ENCODE data around the gene ATP7B.
"Not testable (repeated sequence)": the region's sequence is repeated elsewhere in the genome, so short reads cannot be mapped to it uniquely, and the experiment has no call there.

The ATP7B gene

GRCh38 chr13:52010890-52011631, at the start of gene ATP7B:
Gene ATP7B, minus strand, starts transcription at chr13:52011450. Its CDS starts 113 bp downstream, at chr13:52011337.
- peak; percentile 12 for DNase-seq

DNA sequence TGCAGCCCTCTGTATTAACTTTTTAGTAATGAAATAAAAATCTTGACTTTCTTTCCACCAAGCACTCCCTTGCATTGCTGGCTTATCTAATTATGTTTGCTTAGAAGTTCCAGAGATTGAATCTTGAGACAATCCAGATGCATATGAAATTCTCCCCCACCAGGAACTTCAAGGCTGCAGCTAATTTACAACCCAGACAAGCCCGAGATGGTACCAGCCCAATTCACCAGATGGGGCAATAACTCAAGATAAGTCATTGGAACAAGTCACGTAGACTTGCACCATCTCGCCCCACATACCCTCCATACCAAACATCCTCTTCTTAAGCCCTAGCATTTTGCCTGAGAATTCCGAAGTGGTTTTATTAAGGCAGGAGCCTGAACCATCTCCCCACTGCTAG, 42.2 kb upstream of the ATP7B start:
- no peak for DNase-seq

GRCh38 chr13:52051400-52051799, 40.1 kb upstream of the ATP7B start:
- no peak for DNase-seq

GRCh38 chr13:52048516-52048915, 37.3 kb upstream of the ATP7B start:
- no peak for DNase-seq

- DNase-seq: no peak
Observed at GRCh38 chr13:52047463-52047862, 36.2 kb upstream of the ATP7B start.

GRCh38 chr13:52043675-52044074, 32.4 kb upstream of the ATP7B start:
- no peak for DNase-seq

DNA sequence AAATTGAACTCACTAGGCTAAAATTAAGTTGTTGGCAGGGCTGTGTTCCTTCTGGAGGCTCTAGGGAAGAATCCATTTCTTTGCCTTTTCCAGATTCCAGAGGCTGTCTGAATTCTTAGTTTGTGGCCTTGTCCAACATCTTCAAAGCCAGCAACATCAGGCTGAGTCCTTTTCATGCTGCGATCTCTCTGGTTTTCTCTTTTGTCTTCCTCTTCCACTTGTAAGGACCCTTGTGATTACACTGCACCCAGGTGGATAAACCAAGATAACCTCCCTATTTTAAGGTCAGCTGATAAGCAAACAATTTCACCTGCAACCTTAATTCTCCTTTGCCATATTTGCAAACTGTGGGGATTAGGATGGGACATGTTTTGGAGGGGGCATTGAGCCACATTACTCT, 24.8 kb upstream of the ATP7B start:
- no peak for DNase-seq

DNA sequence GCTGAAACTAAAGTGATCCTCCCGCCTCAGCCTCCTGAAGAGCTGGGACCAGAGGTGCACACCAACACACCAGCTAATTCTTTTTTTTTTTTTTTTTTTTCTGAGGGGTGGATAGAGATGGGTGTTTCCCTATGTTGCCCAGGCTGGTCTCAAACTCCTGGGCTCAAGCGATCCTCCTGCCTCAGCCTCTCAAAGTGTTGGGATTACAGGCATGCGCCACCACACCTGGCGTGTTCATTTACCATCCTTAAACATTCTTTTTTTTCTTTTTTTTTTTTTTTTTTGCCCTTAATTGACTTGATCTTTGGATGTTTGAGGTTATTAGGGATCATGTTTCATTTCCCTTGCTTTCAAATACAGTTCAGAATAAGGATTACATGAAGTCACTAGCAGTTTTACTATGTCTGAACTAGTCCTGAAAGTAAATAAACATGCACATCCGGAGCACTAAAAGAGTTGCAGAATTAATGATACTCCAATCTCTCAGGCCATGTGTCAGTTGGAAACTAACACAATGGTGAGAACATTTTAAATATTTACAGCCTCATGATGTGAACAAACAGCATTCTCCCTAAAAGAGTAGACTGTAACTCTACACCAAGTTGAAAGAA, 23.5 kb upstream of the ATP7B start:
- DNase-seq: no peak

GRCh38 chr13:52033039-52033438, 21.8 kb upstream of the ATP7B start:
- no peak for DNase-seq

DNA sequence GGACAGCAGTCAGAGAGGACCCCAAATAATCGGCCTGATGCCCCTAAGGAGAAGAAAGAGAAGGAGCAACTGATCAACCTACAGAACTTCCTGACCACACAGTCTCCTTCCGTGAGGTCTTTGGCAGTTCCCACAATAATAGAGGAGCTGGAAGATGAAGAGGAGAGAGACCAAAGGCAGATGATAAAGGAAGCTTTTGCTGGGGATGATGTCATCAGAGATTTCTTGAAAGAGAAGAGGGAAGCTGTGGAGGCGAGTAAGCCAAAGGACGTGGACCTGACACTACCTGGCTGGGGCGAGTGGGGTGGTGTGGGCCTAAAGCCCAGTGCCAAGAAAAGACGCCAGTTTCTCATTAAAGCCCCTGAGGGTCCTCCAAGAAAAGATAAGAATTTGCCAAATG, 19.2 kb upstream of the ATP7B start:
- DNase-seq: not testable (repeated sequence)

- DNase-seq: no peak
Observed at GRCh38 chr13:52029569-52029968, 18.3 kb upstream of the ATP7B start.

DNA sequence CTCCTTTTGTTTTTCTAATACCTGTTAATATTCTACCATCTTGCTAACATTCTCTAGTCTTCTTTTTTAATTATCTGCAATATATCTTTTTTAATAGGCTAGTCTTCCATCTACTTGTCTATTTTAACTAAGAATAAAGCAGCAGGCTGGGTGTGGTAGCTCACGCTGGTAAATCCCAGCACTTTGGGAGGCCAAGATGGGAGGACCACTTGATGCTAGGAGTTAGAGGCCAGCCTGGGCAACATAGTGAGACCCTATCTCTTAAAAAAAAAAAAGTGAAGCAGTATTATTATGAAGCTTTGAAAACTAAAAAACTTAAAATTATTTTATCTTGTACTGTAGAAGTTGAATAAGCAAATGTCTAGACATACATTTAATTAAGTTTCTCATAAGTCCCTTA, 16.6 kb upstream of the ATP7B start:
- DNase-seq: no peak

DNA sequence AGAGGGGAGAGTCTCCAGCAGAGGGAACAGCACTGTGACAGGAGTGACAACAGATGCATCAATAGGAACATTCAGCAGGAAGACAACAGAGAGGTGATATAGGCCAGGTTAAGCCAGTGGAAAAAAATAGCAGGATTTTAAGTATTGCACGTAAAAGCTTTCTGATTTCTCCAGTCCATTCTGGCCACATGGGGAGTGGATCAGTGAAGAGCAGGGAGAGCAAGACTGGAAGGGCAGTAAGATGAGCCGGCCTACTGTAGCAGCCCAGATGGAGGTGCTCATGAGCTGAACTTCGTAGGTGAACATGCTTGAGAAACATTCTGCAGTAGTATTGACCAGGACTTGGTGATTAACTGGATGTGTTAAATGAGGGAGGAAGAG, 15.0 kb upstream of the ATP7B start:
- DNase-seq: no peak

DNA sequence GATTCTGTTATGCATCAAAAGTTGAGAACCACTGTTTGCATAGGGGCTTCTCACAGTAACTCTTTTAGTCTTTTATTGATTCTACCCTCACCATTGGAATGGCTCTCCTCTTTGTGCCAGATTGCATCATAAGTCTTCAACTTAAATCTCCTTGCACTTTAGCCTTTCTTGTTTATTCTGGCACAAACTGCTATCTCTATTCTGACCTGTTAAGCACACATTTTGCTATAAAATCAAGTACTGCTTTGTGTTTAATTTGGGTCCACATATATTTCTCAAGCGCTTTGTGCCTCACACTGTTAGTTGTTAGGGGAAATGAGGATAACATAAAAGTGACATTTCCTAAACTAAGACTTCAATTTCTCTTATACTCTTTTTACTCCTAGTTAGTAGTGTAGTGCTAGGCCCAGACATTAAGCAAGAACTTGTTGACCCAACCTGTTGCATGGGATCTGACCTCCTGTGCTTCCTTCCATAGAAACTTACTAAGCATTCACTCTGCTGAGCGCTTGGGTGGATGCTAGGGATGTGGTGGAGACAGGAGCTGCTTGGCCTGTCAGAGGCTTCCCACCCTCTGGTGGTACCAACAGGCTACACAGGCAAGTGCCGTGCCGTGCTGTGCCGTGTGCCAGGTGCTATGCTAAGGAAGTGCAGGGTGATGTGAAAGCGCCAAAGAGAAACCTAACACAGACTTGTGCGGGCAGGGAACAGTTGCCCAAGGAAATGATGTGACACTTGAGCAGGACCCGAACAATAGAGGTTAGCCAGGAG, 14.4 kb upstream of the ATP7B start:
- no peak for DNase-seq

DNA sequence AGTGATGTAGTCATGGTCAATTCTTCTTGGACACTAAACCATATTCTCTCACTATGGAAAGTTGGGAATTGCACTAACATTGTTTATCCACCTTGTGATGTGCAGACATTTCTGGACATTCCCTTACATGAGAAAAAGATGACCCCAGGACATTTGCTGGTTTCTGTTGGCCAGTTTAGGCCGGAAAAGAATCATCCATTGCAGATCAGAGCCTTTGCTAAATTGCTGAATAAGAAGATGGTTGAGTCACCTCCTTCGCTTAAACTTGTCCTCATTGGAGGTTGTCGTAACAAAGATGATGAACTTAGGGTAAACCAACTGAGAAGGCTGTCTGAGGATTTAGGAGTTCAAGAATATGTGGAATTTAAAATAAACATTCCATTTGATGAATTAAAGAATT, 13.2 kb upstream of the ATP7B start, which contains the start of gene UTP14C:
TSS of gene UTP14C (plus strand) at position 211 of the 400 bp plus-strand sequence. CDS start 4,114 bp downstream, outside the sequence.
- DNase-seq: no peak

DNA sequence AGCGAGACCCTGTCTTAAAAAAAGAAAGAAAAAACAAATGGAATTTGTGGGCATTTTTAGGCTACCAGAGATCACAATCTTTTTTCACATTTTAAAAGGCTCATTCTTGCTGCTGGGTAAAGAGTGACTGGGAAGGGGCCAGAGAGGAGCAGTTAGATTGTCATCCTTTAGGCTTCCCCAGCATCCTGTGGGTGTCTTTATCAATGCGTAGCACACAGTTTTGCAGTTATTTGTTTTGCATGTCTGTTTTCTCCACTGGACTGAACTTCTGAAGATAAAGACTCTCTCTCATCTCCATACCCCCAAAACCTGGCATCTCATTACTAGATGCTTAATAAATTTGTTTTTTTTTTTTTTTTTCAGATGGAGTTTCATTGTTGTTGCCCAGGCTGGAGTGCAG, 11.1 kb upstream of the ATP7B start:
- no peak for DNase-seq

GRCh38 chr13:52020191-52020590, 8.9 kb upstream of the ATP7B start:
- DNase-seq: no peak

GRCh38 chr13:52016296-52016695, 5.0 kb upstream of the ATP7B start:
- DNase-seq: no peak

GRCh38 chr13:52012512-52012836, 1.2 kb upstream of the ATP7B start:
- DNase-seq: no peak

- peak; percentile 100 for DNase-seq
Observed at GRCh38 chr13:52011632-52012511, 622 bp upstream of the ATP7B start, which contains the start of gene ALG11. Gene ALG11, plus strand, starts transcription at chr13:52012398. Its CDS starts 21 bp downstream, at chr13:52012419.

GRCh38 chr13:52009946-52010345, 1.3 kb downstream of the ATP7B start:
- DNase-seq: no peak

DNA sequence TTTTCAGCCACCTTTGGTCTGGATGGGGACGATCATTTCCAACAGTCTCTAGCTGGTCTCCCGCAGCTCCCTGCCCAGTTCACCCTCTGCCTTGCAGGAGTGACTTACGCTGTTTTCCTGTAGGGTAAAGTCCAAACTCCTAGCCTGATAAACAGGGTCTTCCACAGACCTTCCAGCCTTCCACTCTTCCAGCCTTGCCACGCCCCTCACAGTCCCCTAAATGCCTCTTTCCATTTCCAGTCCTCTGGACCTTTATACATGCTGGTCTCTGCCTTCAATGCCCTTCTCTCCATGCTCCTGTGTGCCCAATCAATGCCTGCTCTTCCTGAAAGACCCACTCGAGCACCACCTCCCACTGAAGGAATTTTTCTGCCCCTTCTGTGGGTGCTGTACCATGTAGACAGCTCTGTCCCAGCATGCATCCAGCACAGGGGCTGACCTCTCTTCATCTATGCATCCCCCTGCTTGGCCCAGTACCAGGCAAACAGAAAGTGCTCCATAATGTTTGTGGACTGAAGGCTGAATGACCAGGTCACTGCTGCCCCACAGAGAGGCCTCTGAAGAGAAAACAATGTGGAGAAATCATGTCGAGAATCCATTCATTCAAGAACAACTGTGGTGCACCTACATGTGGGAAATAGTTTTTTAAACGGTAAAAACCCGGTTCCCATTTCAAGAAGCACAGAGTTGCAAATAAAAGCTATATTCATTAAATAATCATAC, 4.6 kb downstream of the ATP7B start:
- DNase-seq: no peak

All from activated CD4-positive, alpha-beta T cell treated with anti-CD3 and anti-CD28 coated beads, Interleukin-2, Interleukin-6, amounts not matched to agents 100 ng/mL and 50 ng/mL, durations not matched to agents 16 hours and 8 hours (primary cell).